Measurements from ENCODE around the gene SKI.

The SKI gene

DNA sequence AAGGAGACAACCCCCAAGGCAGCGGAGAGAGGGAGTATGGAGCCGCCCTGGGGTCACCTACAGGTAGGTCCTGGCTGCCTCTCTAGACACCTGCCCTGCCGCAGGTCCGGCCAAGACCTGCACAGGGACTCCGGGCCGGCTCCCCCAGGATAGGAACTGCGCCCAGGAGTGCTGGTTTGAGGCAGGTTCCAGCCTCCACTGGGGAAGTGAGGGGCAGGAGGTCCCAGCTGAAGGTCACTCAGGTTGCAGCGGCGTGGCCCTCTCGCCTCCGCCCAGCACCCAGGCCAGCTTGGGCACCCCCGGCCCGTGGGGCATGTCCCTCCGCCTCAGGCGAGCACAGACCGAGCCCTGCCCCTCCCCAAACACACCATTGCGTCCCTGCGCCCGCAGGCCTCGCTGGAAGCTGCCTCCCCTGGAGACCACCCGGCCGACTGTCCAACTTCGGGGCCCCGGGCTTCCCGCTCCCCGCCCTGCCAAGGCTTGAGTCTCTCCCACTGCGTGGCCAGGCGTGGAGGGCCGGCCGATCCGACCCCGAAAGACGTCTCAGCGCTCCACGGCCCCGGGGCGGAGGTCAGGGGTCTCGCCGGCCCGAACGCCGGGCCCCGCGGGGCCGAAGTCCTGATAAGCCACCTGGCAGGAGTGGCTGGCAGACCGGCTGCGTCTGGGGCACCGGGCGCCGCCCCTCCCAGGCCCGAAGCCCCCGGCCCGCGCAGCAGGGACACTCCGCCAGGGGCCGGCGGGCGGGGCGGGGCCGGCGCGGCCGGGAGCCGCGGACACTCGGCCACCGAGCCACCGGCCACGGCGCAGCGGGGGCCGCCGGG, 1.4 kb upstream of the SKI start:
- no peak for DNase-seq (ENCODE audit: low read depth)
- H3K4me3 ChIP-seq (ENCODE audit: low read depth, low read length), result peak overlapping the region; percentile 73

- peak; percentile 90 for DNase-seq (ENCODE audit: low read depth)
- peak overlapping the region; percentile 73 for H3K4me3 ChIP-seq (ENCODE audit: low read depth, low read length)
Observed at GRCh38 chr1:2227346-2228156, 568 bp upstream of the SKI start.

DNA sequence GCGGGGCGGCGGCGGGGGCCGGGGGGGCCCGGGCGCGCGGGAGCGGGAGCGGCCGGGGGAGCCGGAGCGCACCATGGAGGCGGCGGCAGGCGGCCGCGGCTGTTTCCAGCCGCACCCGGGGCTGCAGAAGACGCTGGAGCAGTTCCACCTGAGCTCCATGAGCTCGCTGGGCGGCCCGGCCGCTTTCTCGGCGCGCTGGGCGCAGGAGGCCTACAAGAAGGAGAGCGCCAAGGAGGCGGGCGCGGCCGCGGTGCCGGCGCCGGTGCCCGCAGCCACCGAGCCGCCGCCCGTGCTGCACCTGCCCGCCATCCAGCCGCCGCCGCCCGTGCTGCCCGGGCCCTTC, 546 bp downstream of the SKI start:
- H3K4me3 ChIP-seq (ENCODE audit: low read depth, low read length), result peak overlapping the region; percentile 76
- no peak for DNase-seq (ENCODE audit: low read depth)

DNA sequence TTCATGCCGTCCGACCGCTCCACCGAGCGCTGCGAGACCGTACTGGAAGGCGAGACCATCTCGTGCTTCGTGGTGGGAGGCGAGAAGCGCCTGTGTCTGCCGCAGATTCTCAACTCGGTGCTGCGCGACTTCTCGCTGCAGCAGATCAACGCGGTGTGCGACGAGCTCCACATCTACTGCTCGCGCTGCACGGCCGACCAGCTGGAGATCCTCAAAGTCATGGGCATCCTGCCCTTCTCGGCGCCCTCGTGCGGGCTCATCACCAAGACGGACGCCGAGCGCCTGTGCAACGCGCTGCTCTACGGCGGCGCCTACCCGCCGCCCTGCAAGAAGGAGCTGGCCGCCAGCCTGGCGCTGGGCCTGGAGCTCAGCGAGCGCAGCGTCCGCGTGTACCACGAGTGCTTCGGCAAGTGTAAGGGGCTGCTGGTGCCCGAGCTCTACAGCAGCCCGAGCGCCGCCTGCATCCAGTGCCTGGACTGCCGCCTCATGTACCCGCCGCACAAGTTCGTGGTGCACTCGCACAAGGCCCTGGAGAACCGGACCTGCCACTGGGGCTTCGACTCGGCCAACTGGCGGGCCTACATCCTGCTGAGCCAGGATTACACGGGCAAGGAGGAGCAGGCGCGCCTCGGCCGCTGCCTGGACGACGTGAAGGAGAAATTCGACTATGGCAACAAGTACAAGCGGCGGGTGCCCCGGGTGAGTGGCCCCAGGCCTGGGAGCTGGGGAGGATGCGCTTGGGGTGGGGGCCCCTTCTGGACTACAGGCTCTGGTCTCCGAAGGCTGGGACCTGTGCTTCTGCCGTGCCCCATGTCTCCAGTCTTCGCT, 1.1 kb downstream of the SKI start:
- no peak for DNase-seq (ENCODE audit: low read depth)
- peak overlapping the region; percentile 76 for H3K4me3 ChIP-seq (ENCODE audit: low read depth, low read length)

DNA sequence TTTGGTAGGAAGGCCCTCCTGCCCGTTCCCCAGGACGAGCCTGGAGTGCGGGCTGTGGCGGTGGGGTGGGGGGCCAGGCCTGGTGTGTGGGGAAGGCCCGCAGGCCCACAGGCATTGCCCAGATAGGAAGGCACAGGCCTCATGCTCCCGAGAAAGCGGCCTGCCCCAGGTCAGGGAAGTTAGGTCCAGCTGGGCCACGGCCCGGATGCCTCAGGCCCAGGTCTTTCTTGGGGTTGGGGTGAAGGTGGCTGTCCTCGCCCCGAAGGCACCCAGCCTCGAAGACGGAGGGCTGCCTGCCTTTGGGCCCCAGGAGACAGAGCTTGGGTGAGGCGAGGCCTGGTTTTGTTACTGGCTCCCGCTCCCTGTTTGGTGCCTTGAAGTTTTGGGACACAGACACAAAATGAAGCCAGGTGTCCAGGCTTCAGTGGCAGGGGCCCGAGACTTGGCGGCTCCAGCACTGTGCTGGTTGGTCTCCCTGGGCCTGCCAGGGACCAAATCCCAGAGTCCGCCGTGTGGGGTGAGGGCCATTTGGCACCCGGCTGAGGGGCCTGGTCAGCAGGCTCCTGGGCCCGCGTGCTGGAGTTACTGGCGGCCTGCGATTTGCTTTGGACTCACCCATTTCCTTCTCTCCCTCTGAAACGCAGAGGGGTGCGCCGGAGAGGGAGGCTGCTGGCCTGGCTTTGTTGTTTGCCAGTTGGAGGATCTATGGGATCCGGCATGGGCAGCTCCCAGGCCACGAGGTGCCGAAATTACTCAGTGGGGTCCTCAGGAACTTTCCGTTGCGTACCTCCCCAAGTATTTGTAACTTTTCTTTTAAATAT, 2.0 kb downstream of the SKI start:
- H3K4me3 ChIP-seq (ENCODE audit: low read depth, low read length), result peak overlapping the region; percentile 76
- no peak for DNase-seq (ENCODE audit: low read depth)

- peak overlapping the region; percentile 76 for H3K4me3 ChIP-seq (ENCODE audit: low read depth, low read length)
- no peak for DNase-seq (ENCODE audit: low read depth)
Observed at GRCh38 chr1:2230781-2231531, 2.8 kb downstream of the SKI start.

- H3K4me3 ChIP-seq (ENCODE audit: low read depth, low read length), result peak overlapping the region; percentile 76
- no peak for DNase-seq (ENCODE audit: low read depth)
Observed at GRCh38 chr1:2231532-2232254, 3.6 kb downstream of the SKI start.

DNA sequence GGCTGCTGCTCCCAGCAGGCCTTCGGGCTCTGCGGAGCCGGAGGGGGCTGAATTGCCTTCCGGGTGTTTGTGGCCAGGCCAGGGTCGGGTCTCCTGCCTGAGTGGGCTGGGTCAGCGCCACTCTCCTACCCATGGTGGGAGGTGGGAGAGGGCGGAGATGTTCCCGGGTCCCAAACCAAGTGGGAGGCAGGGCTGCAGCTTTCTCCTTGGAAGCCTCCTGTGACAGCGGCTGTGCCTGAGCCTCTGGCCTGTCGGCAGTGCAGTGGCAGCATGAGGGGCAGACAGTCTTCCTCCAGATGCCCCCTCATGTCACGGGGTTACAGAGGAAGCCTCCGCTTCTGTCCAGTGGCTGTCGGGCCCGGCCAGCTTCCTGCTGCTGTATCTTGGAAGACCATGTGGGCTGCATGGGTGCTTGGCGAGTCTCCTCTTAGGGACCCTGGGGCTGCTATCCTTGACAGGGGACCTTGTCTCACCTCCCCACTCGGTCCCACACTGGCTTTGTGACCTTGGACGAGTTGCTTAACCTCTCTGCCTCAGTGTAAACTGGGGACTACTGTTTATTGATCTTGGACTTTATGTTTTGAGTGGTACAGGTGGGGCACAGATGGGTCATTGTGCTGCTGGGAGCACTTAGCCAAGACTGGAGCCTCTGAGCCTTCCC, 4.3 kb downstream of the SKI start:
- DNase-seq (ENCODE audit: low read depth), result no peak
- peak overlapping the region; percentile 76 for H3K4me3 ChIP-seq (ENCODE audit: low read depth, low read length)

DNA sequence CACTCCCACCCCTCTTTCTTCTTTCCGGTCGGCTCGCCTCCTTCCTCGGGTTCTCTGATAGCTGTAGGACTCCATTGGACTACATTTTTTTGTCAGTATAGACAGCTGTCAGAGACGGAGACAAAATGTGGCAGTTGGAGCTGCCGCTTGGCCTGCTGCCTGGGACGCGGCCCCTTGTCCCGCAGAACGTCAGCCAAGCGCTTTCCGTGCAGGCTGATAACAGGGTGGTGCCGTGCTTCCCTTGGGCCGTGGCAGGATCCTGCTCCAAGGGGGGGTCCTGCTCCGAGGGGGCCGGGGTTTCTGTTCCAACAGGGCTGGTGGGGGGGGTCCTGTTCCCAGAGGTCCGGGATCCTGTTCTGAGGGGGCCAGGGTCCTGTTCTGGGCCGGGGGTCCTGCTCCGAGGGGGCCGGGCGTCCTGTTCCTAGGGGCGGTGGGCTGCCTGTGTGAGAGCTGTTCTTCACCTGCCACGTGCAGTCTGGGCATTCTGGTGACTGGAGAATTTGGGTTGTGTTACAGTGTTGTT, 4.9 kb downstream of the SKI start:
- no peak for DNase-seq (ENCODE audit: low read depth)
- peak overlapping the region; percentile 76 for H3K4me3 ChIP-seq (ENCODE audit: low read depth, low read length)

GRCh38 chr1:2233468-2233867, 5.3 kb downstream of the SKI start:
- DNase-seq (ENCODE audit: low read depth), result no peak
- peak overlapping the region; percentile 14 for H3K4me3 ChIP-seq (ENCODE audit: low read depth, low read length)

- DNase-seq (ENCODE audit: low read depth), result peak; percentile 86
- H3K4me3 ChIP-seq (ENCODE audit: low read depth, low read length), result peak overlapping the region; percentile 33
Observed at GRCh38 chr1:2233997-2234761, 6.1 kb downstream of the SKI start.

- DNase-seq (ENCODE audit: low read depth), result no peak
- no peak overlapping the region for H3K4me3 ChIP-seq (ENCODE audit: low read depth, low read length)
Observed at GRCh38 chr1:2234762-2235113, 6.6 kb downstream of the SKI start.

DNA sequence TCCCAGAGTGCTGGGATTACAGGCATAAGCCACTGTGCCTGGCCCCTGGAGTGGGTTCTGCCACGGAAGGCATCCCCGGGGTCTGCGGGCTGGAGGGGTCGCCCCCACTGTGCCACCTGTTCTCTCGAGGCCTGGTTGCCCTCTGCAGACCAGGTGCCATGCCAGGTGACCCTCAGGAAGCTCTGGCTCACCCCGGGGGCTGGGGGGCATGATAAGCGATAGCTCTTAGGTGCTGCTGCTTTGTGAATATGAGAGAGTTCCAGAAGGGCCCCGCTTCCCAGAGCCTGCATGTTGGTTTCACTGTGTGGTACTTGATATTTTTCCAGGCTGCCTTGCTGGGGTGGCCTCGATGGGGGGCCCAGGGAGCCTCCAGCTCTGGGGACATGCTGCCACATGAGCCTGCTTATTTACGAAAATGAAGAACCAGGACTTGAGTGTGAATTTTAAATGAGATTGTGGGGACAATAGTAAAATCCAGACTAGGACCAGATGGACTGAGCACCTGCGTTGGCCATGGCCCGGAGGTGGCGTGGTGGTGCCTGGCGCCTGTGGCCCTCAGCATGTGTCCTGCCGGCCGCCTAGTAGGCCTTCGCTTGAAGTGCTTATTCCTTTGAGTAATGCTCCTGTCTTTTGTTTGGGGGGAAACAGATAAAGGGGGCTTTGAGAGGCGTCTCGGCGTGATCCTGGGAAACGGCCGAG, 7.3 kb downstream of the SKI start:
- no peak for DNase-seq (ENCODE audit: low read depth)

GRCh38 chr1:2236695-2237677, 8.9 kb downstream of the SKI start:
- no peak overlapping the region for H3K4me3 ChIP-seq (ENCODE audit: low read depth, low read length)
- no peak for DNase-seq (ENCODE audit: low read depth)

More for the DNA sequence above, 7.3 kb downstream of the SKI start:
- no peak overlapping the region for H3K4me3 ChIP-seq (ENCODE audit: low read depth, low read length)

GRCh38 chr1:2237773-2238172, 9.7 kb downstream of the SKI start:
- no peak for DNase-seq (ENCODE audit: low read depth)
- H3K4me3 ChIP-seq (ENCODE audit: low read depth, low read length), result no peak overlapping the region
